HepG2 (cell line): ENCODE data around the gene SDF2. TPM values are rescaled to one million over a fixed set of nuclear protein-coding genes. Genes with fewer than 3 reads are reported as not detected.

Source experiments
- AGO2 ChIP-seq: fragments of 200-400 bp; formaldehyde crosslinking; optimal IDR thresholded peaks from 2 replicates; pipeline ENCODE3; 2017; ENCODE audit warnings: mild to moderate bottlenecking, low read depth, low read length, moderate library complexity
- ATF7-NPFF ChIP-seq: sonication (generic); formaldehyde crosslinking; IDR thresholded peaks from 2 replicates; pipeline ENCODE4 v1.8.1; 2023; ENCODE audit warnings: mild to moderate bottlenecking, low read depth, missing genetic modification reagents, moderate library complexity
- DMAP1 ChIP-seq: IDR thresholded peaks from 2 replicates; pipeline ENCODE4 v1.6.1; 2016
- DNMT1 ChIP-seq: sonication (generic); formaldehyde crosslinking; IDR thresholded peaks from 2 replicates; pipeline ENCODE4 v1.5.1; 2020; ENCODE audit warnings: mild to moderate bottlenecking, missing genetic modification reagents
- ELF1 ChIP-seq: sonication (generic); formaldehyde crosslinking; IDR thresholded peaks from 2 replicates; pipeline ENCODE4 v1.4.0; 2020; ENCODE audit warnings: missing genetic modification reagents
- ETV5 ChIP-seq: IDR thresholded peaks from 2 replicates; pipeline ENCODE4 v1.6.1; 2018; ENCODE audit warnings: missing biosample characterization, missing genetic modification reagents, inconsistent platforms, borderline replicate concordance
- FOXC1 ChIP-seq: sonication (generic); formaldehyde crosslinking; IDR thresholded peaks from 2 replicates; pipeline ENCODE4 v1.8.0; 2022; ENCODE audit warnings: mild to moderate bottlenecking, missing genetic modification reagents, borderline replicate concordance
- FOXM1 ChIP-seq: sonication (generic); formaldehyde crosslinking; IDR thresholded peaks from 2 replicates; pipeline ENCODE4 v1.5.0; 2020; ENCODE audit warnings: missing genetic modification reagents
- PAF1 ChIP-seq: IDR thresholded peaks from 2 replicates; pipeline ENCODE4 v1.6.1; 2016; ENCODE audit warnings: missing genetic modification reagents, missing compliant biosample characterization
- SNAI1 ChIP-seq: sonication (generic); formaldehyde crosslinking; IDR thresholded peaks from 2 replicates; pipeline ENCODE4 v1.5.0; 2020; ENCODE audit warnings: mild to moderate bottlenecking, missing genetic modification reagents, borderline replicate concordance
- TCF12 ChIP-seq, 2 experiments: fragments of 450-650 bp in 1 of 2; sonication (generic) in 1 of 2; formaldehyde crosslinking in 1 of 2; IDR thresholded peaks; 2 replicates each; pipeline versions ENCODE4 v1.6.1 to v1.8.0; 2017 to 2022; ENCODE audit warnings: antibody characterized with exemption in 1 of 2, mild to moderate bottlenecking in 1 of 2, missing genetic modification reagents in 1 of 2, moderate library complexity in 1 of 2
- TEAD3 ChIP-seq: optimal IDR thresholded peaks from 2 replicates; pipeline ENCODE3; 2016; ENCODE audit warnings: borderline replicate concordance
- THAP7 ChIP-seq: sonication (generic); formaldehyde crosslinking; IDR thresholded peaks from 2 replicates; pipeline ENCODE4 v1.8.1; 2023; ENCODE audit warnings: mild to moderate bottlenecking, missing genetic modification reagents
- ZBTB42 ChIP-seq: sonication (generic); formaldehyde crosslinking; IDR thresholded peaks from 2 replicates; pipeline ENCODE4 v1.5.0; 2020; ENCODE audit warnings: mild to moderate bottlenecking, missing genetic modification reagents
- ZBTB43 ChIP-seq: sonication (generic); formaldehyde crosslinking; conservative IDR thresholded peaks from 2 replicates; pipeline ENCODE4 v1.4.0; 2020; ENCODE audit warnings: missing genetic modification reagents
- ZFP36L1 ChIP-seq: sonication (generic); formaldehyde crosslinking; IDR thresholded peaks from 2 replicates; pipeline ENCODE4 v1.8.0; 2022; ENCODE audit warnings: mild to moderate bottlenecking, missing genetic modification reagents, moderate library complexity
- ZMYM2 ChIP-seq: sonication (generic); formaldehyde crosslinking; IDR thresholded peaks from 2 replicates; pipeline ENCODE4 v1.8.0; 2022; ENCODE audit warnings: mild to moderate bottlenecking, missing genetic modification reagents
- ZNF17 ChIP-seq: sonication (generic); formaldehyde crosslinking; IDR thresholded peaks from 2 replicates; pipeline ENCODE4 v1.5.0; 2020; ENCODE audit warnings: mild to moderate bottlenecking, missing genetic modification reagents
- ZNF207 ChIP-seq: fragments of 450-650 bp; IDR thresholded peaks from 2 replicates; pipeline ENCODE4 v1.6.1; 2016; ENCODE audit warnings: antibody characterized with exemption, borderline replicate concordance
- ZNF317 ChIP-seq: sonication (generic); formaldehyde crosslinking; IDR thresholded peaks from 2 replicates; pipeline ENCODE4 v1.5.0; 2020; ENCODE audit warnings: mild to moderate bottlenecking, missing genetic modification reagents
- ZNF766 ChIP-seq: sonication (generic); formaldehyde crosslinking; IDR thresholded peaks from 2 replicates; pipeline ENCODE4 v1.5.0; 2020; ENCODE audit warnings: missing genetic modification reagents, borderline replicate concordance
- polyA plus RNA-seq, 8 experiments: library from polyadenylated mRNA; depleted of rRNA in 3 of 8; stranded (reverse) in 7 of 8; unstranded in 1 of 8; fragments of >200 nt; fragmentation: Illumina TruSeq in 4 of 8; extraction: Trizol in 4 of 8; gene quantifications; 2 replicates each; pipeline versions ENCODE4 v1.2.1 to v1.2.3, GENCODE V29; 2011 to 2016; ENCODE audit warnings: low read depth in 4 of 8, missing spikeins in 1 of 8, mixed read lengths in 1 of 8; ENCODE audit not compliant: insufficient read depth in 1 of 8
- total RNA-seq, 5 experiments: library from RNA; depleted of rRNA; stranded (reverse); fragments of >200 nt; fragmentation: Illumina TruSeq; extraction: Trizol; gene quantifications; 2 replicates each; pipeline ENCODE4 v1.2.3, GENCODE V29; 2016; ENCODE audit warnings: low read depth in 1 of 5
- TF ChIP-seq, protein P1 (sequence below): sonication (generic); formaldehyde crosslinking; IDR thresholded peaks from 2 replicates; pipeline ENCODE4 v1.5.1; 2020; ENCODE audit warnings: mild to moderate bottlenecking, missing genetic modification reagents, moderate library complexity
- TF ChIP-seq, protein P2 (sequence below): sonication (generic); formaldehyde crosslinking; IDR thresholded peaks from 2 replicates; pipeline ENCODE4 v1.4.0; 2020; ENCODE audit warnings: missing genetic modification reagents
- TF ChIP-seq, protein P3 (sequence below): sonication (generic); formaldehyde crosslinking; IDR thresholded peaks from 2 replicates; pipeline ENCODE4 v1.4.0; 2020; ENCODE audit warnings: mild to moderate bottlenecking, missing genetic modification reagents

Gene SDF2
- total and polyA plus RNA-seq, 2 of the 13 experiments (the other 11 are each of a cell fraction or from before 2014, with no cell fraction given), result 58.2 to 58.4 TPM

- TF ChIP-seq THAP7 (CRISPR knock-in tag) (no peak), PAF1 (no peak), ATF7-NPFF (CRISPR knock-in tag) (peak; percentile 88; the same call in 1 of the 2 replicates), ZBTB43 (0 out of 2 replicates have a peak, but pooled peaks have one; percentile 22), FOXC1 (peak; percentile 7; the same call in 1 of the 2 replicates), ZNF766 (CRISPR knock-in tag) (peak; percentile 43; the same call in 1 of the 2 replicates), AGO2 (peak; percentile 62), DNMT1 (no peak), ZMYM2 (CRISPR knock-in tag) (0 out of 2 replicates have a peak, but pooled peaks have one; percentile 61), TEAD3 (CRISPR knock-in tag) (peak; percentile 10), ZNF17 (no peak), DMAP1 (peak; percentile 50), ETV5 (CRISPR knock-in tag) (no peak), TCF12 (IDR thresholded peaks at IDR 0.05) (no peak), TCF12 (CRISPR knock-in tag; IDR thresholded peaks at IDR 0.05) (peak; percentile 68; the same call in 1 of the 2 replicates), ZFP36L1 (CRISPR knock-in tag) (peak; percentile 72), FOXM1 (CRISPR knock-in tag) (no peak; the same call in 1 of the 2 replicates), SNAI1 (CRISPR knock-in tag) (peak; percentile 70; the same call in 1 of the 2 replicates), ZNF317 (CRISPR knock-in tag) (peak; percentile 65; the same call in 1 of the 2 replicates), ZNF207 (no peak), ELF1 (CRISPR knock-in tag) (peak; percentile 82), ZBTB42 (CRISPR knock-in tag) (0 out of 2 replicates have a peak, but pooled peaks have one; percentile 53)
- TF ChIP-seq, protein P1, sequence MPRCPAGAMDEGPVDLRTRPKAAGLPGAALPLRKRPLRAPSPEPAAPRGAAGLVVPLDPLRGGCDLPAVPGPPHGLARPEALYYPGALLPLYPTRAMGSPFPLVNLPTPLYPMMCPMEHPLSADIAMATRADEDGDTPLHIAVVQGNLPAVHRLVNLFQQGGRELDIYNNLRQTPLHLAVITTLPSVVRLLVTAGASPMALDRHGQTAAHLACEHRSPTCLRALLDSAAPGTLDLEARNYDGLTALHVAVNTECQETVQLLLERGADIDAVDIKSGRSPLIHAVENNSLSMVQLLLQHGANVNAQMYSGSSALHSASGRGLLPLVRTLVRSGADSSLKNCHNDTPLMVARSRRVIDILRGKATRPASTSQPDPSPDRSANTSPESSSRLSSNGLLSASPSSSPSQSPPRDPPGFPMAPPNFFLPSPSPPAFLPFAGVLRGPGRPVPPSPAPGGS (CRISPR knock-in tag), result 0 out of 2 replicates have a peak, but pooled peaks have one; percentile 37
- TF ChIP-seq, protein P2, sequence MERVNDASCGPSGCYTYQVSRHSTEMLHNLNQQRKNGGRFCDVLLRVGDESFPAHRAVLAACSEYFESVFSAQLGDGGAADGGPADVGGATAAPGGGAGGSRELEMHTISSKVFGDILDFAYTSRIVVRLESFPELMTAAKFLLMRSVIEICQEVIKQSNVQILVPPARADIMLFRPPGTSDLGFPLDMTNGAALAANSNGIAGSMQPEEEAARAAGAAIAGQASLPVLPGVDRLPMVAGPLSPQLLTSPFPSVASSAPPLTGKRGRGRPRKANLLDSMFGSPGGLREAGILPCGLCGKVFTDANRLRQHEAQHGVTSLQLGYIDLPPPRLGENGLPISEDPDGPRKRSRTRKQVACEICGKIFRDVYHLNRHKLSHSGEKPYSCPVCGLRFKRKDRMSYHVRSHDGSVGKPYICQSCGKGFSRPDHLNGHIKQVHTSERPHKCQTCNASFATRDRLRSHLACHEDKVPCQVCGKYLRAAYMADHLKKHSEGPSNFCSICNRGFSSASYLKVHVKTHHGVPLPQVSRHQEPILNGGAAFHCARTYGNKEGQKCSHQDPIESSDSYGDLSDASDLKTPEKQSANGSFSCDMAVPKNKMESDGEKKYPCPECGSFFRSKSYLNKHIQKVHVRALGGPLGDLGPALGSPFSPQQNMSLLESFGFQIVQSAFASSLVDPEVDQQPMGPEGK (CRISPR knock-in tag), result peak; percentile 13; the same call in 1 of the 2 replicates
- TF ChIP-seq, protein P3, sequence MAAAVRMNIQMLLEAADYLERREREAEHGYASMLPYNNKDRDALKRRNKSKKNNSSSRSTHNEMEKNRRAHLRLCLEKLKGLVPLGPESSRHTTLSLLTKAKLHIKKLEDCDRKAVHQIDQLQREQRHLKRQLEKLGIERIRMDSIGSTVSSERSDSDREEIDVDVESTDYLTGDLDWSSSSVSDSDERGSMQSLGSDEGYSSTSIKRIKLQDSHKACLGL, result peak; percentile 61; the same call in 1 of the 2 replicates
These were observed 62.9 kb downstream of the SDF2 start, which contains the start of gene SPAG5 (continued) for GRCh38 chr17:28598799-28599310.
